ENCODE data around the gene CCDC201. TPM values are rescaled to one million over a fixed set of nuclear protein-coding genes. Genes with fewer than 3 reads are reported as not detected.

CCDC201 gene
- total RNA-seq, 1 experiment from 2014 or later: not detected

DNA sequence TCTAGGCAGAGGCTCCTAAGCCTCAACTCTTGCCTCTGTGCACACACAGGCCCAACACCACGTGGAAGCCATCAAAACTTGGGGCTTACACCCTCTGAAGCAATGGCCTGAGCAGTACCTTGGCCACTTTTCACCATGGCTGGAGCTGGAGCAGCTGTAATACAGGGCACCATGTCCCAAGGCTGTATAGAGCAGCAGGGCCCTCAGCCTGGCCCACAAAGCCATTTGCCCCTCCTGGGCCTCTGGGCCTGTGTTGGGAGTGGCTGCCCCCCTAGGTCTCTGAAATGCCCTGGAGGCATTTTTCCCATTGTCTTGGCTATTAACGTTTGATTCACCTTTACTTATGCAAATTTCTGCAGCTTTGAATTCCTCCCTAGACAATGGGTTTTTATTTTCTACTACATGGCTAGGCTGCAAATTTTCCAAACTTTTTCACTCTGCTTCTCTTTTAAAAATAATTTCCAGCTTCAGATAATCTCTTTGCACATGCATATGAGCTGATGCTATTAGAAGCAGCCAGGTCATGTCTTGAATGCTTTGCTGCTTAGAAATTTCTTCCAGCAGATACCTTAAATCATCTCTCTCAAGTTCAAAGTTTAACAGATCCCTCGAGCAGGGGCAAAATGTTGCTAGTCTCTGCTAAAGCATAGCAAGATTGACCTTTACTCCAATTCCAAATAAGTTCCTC, 5.7 kb upstream of the CCDC201 start:
- Histone ChIP-seq H3K79me2 (ENCODE audit: insufficient read depth, low read length) (no peaks in the 10 kb centered on the region), H3K9ac (ENCODE audit: extremely low read depth, insufficient read length, low read length) (no peak overlapping the region), H3K4me2 (ENCODE audit: insufficient read depth, insufficient read length, low read length) (no peak overlapping the region), H3T11ph (ENCODE audit: low read length) (no peak overlapping the region), H4K8ac (replicated peaks; ENCODE audit: insufficient read length, low read depth, low read length) (no peak overlapping the region), H4K5ac (ENCODE audit: insufficient read length, low read depth, low read length) (no peak overlapping the region), H2BK120ac (ENCODE audit: low read depth, low read length, poor library complexity, severe bottlenecking) (no peak overlapping the region), H3K9me3 (ENCODE audit: control insufficient read depth, low read depth, low read length) (peaks cover 15% of the 10 kb centered on the region), H3K56ac (ENCODE audit: insufficient read length, low read depth, low read length) (no peak overlapping the region), H3K27ac (ENCODE audit: insufficient read length, low read depth, low read length) (no peak overlapping the region), H2BK12ac (ENCODE audit: insufficient read length, low read depth, low read length) (no peak overlapping the region), H2BK5ac (ENCODE audit: insufficient read length, low read length) (no peak overlapping the region), H3K4ac (ENCODE audit: low read depth, low read length) (no peak overlapping the region), H4K20me1 (ENCODE audit: control insufficient read depth, insufficient read depth, insufficient read length) (no peaks in the 10 kb centered on the region), H4K91ac (ENCODE audit: insufficient read length, low read depth, low read length) (no peak overlapping the region), H3K4me1 (ENCODE audit: insufficient read depth, low read length) (peaks cover 6% of the 10 kb centered on the region; the same call in 1 of the 2 replicates), H2BK20ac (ENCODE audit: low read depth, low read length, poor library complexity, severe bottlenecking) (no peak overlapping the region), H3K23me2 (ENCODE audit: insufficient read length, low read depth, low read length, poor library complexity, severe bottlenecking) (no peaks in the 10 kb centered on the region), H3K27me3 (ENCODE audit: insufficient read depth, low read length) (no peaks in the 10 kb centered on the region), H2AK5ac (ENCODE audit: insufficient read length, low read length) (no peak overlapping the region), H2AFZ (ENCODE audit: low read length) (no peak overlapping the region), H3K18ac (ENCODE audit: insufficient read length, low read depth, low read length) (no peak overlapping the region), H3K79me1 (ENCODE audit: insufficient read depth, low read depth, low read length, poor library complexity, severe bottlenecking) (no peaks in the 10 kb centered on the region), H3K23ac (ENCODE audit: insufficient read length, low read depth, low read length) (no peak overlapping the region), H3K14ac (ENCODE audit: insufficient read depth, low read length) (no peak overlapping the region), H2BK15ac (ENCODE audit: low read depth, low read length) (no peak overlapping the region)
- Mint-ChIP-seq H3K9me3 (peaks cover 28 to 37% of the 10 kb centered on the region in 2 experiments), H3K4me1 (peaks cover 5 to 9% of the 10 kb centered on the region in 2 experiments), H3K4me3 (no peak overlapping the region), H3K27me3 (ENCODE audit: low read depth) (peaks cover 12% of the 10 kb centered on the region), H3K36me3 (ENCODE audit: insufficient read depth in 1 of 3, low read depth in 3 of 3) (peaks cover 10 to 26% (median 15%) of the 10 kb centered on the region in 3 experiments; a peak in 6 of 7 replicates), H3K27ac (no peak overlapping the region)
- TF ChIP-seq CTCF (conservative IDR thresholded peaks at IDR 0.05): no peak
- WGBS (ENCODE audit: extremely low coverage, insufficient read length, low lambda C conversion rate): no CpG with 5 or more reads among the region's 3 CpGs
- DNase-seq: no peak

Data from H9 (cell line).